CD4-positive, alpha-beta T cell treated with Interleukin-12 subunit alpha and Interleukin-12 subunit beta, for 1 hour (primary cell): Measurements from ENCODE around the gene USP20.
A peak's percentile ranks its signal among the peaks of the same experiment; 100 is the strongest.

Source experiments
- DNase-seq: peaks from one replicate; pipeline ENCODE4 v3.0.0-alpha.2; 2020

The USP20 gene

GRCh38 chr9:129823935-129824601, 11.2 kb upstream of the USP20 start, which contains the start of gene TOR1A:
Gene TOR1A (minus strand): TSS chr9:129824136. CDS start chr9:129824085, 51 bp downstream.
- DNase-seq = peak; percentile 92

GRCh38 chr9:129826344-129826743, 8.9 kb upstream of the USP20 start:
- DNase-seq = no peak

DNA sequence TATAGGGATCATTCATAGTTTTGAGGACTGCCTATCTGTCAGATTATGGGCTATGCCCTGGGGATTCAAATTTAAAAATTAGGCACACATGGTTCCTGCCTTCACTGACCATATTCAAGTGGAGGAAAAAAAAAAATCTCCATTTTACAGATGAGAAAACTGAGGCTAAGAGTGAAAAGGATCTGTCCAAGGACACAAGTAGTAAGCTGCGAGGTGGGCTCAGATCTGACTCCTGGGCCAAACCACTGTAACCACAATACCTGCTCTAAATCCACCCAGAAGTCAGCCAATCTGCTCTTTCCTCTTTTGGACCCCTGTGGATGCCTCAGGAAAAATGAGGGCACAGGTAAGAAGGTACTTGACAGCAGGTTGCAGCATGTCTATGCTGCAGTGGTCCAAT, 8.5 kb upstream of the USP20 start:
- DNase-seq = no peak

- no peak for DNase-seq
Measured at GRCh38 chr9:129828051-129828450, 7.2 kb upstream of the USP20 start.

GRCh38 chr9:129828969-129829368, 6.3 kb upstream of the USP20 start:
- no peak for DNase-seq

GRCh38 chr9:129832982-129833381, 2.3 kb upstream of the USP20 start:
- no peak for DNase-seq

- peak; percentile 53 for DNase-seq
Measured at GRCh38 chr9:129834489-129835127, 650 bp upstream of the USP20 start.

DNA sequence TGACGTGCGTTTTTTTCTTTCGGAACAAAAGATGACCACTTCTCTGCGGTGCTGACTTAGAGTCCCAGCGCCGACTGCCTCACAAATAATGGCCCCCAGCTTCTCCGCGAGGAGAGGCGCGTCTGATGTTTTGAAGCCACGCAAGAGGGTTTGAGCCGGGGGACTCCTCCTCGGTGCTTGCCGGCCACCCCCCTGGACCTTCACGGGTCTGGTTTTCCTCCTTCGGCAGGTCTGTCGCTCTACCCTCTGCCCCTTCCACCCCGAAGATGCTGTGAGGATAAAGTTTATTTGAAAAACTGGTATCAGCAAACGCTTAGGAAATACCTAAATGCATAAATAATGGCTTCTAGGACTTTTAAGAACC, 584 bp downstream of the USP20 start:
- DNase-seq = peak; percentile 28

- DNase-seq = peak; percentile 54
Measured at GRCh38 chr9:129836311-129837007, 1.2 kb downstream of the USP20 start.

DNA sequence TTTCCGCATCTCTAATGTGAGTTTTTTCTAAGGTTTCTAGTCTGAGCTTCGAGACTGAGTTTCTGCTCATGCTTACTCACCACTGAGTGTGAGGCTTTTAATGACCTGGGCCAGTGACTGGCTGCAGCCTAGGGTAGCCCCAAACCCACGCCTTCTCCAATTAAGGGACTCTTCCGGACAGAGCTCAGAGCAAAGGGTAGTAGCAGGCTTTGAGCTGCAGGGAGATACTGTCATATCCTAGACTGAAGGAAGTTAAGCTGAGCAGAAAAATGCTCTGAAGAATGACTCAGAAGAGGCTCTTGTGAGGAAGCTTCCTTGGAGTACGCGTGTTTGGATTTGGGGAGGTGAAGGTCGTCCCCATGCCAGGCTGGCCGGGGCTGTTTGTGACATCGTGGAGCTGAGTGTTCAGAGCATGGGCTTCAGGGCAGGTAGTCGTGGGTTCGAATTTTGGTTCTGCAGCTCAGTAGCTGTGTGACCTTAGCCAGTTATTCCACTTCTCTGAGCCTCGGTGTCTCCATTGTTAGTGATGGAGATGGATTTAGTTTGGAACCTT, 3.5 kb downstream of the USP20 start:
- no peak for DNase-seq

DNA sequence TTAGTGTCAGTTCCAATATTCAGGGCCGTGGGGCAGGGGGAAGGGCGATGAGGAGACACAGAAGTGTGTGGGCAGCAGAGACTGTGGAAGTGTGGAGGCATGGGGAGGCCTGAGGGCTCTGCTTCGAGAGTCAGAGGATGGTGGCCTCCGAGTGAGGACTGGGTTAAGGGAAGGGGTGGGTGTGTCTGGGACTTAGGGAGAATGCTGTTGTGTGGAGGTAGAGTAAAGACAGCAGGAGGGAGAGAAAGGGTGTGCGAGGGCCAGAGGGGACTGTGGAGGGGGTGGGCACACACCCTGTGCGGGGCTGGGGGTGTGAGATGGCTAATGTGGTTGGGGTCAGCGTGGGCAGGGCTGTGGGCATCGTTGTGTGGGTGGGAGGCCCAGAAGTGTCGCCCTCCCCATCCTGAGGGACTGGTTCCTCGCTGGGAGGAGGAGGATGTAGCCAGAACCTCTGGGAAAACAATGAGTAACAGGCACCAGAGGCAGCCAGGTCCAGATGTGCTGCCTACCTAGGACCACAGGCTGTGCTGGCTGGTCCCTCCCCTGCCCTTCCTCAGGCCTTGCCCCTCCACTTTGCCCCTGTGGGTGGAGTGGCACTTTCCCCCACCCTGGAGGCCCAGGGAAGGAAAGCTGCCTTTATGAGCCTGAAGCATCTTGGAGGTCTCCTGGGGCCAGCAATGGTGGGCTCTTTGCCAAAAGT, 4.2 kb downstream of the USP20 start:
- no peak for DNase-seq

GRCh38 chr9:129840034-129840433, 4.8 kb downstream of the USP20 start:
- DNase-seq = peak; percentile 13

DNA sequence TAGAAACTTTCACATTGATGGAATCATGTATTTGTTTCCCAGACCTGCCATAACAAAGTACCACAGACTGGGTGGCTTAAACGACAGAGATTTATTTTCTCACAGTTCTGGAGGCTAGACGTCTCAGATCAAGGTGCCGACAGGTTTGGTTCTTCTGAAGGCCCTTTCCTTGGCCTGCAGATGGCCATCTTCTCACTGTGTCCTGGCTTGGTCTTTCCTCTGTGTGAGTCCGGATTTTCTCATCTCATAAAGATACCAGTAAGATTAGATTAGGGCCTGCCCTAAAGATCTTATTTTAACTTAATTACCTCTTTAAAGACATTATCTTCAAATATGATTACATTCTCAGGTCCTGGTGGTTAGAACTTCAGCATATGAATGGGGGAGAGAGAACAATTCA, 5.8 kb downstream of the USP20 start:
- no peak for DNase-seq

DNA sequence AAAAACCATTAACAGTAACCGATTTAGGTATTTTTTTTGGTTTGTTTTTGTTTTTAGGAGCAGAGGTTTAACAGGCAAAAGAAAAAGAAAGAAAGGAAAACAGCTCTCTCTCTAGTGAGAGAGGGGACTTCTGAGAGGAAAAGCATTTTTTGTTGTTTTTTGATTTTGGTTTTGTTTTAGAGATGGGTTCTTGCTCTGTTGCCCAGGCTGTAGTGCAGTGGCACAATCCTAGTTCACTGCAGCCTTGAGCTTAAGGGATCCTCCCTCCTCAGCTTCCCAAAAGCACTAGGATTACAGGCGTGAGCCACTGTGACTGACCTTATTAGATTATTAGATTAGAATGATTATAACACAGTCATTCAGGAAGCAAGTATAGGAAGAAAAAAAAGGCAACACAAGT, 10.1 kb downstream of the USP20 start:
- no peak for DNase-seq

DNA sequence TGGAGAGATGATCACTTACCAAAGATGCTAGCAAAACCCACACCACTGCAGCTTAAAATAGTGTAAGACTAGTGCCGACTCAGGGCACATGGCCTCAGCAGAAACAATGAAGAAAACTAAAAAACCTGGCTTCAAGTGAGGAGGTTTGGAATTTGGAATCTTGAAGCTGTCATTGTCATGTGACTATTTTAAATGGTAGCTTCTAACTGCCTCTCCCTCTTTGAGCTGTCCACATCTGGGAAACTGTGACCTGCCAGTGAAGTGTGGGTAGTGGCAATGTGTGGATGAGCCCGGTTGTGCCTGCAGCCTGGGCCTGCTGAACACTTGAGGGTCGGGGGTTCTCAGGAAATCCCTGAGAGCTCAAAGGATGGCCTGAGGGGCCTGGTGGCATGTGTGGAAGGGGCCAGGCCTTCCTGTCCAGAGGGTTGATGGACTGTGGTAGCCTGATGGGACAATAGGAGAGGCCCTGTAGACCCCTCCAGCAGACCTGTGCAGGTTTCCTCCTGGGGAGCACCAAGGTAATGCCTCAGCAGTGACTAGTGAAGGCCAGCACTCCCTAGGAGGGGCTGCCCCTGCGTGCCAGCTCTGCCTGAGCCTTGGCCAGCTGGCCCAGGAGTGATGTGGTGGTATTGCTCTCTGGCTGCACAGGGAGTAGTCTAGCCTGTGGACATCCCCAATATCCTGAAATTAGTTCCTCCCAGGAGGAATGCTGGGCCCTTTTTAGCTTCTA, 13.6 kb downstream of the USP20 start:
- DNase-seq = no peak

- no peak for DNase-seq
Measured at GRCh38 chr9:129849901-129850300, 14.6 kb downstream of the USP20 start.

DNA sequence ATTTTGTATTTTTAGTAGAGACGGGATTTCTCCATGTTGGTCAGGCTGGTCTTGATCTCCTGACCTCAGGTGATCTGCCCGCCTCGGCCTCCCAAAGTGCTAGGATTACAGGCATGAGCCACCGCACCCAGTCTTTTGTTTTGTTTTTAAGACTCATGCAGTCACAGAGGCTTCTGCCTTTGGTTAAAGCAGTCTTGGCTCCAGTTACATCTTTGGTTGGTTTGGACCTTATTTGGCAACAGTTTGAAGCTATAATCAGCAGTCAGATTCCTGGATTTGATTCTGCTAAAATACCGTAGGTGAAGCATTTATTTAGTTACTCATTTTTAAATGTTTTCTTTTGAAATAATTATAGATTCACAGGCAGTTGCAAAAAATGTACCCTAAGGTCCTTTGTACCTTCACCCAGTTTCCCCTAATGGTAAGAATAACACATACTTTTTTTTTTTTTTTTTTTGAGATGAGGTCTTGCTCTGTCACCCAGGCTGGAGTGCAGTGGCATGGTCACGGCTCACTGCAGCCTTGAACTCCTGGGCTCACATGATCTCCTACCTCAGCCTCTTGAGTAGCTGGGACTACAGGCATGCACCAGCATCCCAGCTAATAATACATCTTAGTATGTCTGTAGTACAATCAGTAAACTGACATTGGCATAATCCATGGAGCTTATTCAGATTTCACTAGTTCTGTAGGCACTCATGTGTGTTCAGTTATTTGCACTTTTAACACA, 15.7 kb downstream of the USP20 start:
- DNase-seq = no peak

GRCh38 chr9:129851821-129852220, 16.6 kb downstream of the USP20 start:
- no peak for DNase-seq

DNA sequence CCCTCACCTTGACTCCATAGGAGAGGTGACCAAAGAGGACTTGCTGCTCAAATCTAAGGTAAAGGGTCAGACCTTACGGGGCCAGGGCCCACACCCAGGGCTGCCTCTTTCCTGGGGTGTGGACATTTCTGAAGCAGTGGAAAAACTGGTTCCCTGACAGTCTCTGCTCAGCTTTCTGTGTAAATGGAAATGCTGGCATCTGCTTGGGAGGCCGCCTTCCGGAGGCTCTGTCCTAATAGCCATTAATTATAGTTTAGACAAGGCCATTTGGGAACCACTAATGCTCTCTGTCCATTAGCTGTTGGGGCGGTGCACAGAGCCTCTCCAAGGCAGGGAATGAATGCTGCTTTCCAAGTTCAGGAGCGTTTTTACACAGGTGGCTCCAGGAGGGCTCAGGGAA, 17.3 kb downstream of the USP20 start:
- DNase-seq = no peak

DNA sequence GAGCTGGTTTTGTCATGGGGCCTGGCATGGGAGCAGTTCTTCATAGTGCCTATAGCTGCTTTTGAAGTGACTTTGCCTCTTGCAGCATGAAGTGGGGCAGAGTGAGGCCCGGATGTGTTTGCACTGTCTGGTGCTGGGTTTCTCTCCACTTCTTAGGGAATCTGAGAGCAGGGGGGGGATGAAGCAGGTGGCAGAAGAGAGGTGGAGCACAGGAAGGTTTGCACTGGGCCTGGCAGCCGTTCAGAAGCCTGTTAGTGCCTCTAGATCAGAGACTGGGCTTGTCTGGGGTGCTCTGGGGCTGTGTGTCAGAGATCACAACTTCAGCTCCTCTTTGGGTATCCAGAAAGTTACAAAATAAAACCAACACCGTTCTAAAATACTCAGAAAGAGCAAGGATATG, 18.4 kb downstream of the USP20 start:
- no peak for DNase-seq

GRCh38 chr9:129854588-129855110, 19.4 kb downstream of the USP20 start:
- no peak for DNase-seq

GRCh38 chr9:129857207-129857606, 21.9 kb downstream of the USP20 start:
- DNase-seq = no peak
